CD14-positive monocyte (primary cell): ENCODE results near the gene MED12L. TPM values are rescaled to one million over a fixed set of nuclear protein-coding genes. Genes with fewer than 3 reads are reported as not detected.

ENCODE experiments used
- DNase-seq, 3 donors: peaks; one replicate each; pipeline ENCODE4 v3.0.0-alpha.2; 2011 to 2022
- H2AFZ ChIP-seq: 2 replicates; pipeline ENCODE4 v1.6.0; 2012; ENCODE audit warnings: mild to moderate bottlenecking, low read depth, low read length, inconsistent platforms; ENCODE audit not compliant: insufficient read depth, poor library complexity, severe bottlenecking
- H3K27ac ChIP-seq, 2 donors: 1 replicate in 1 of 2; 2 replicates in 1 of 2; pipeline ENCODE4 v1.5.1; 2012 to 2013; ENCODE audit warnings: low read length in 2 of 2, control low read depth in 1 of 2, inconsistent platforms in 1 of 2, low read depth in 1 of 2, mild to moderate bottlenecking in 1 of 2
- H3K27me3 ChIP-seq, 2 donors: one replicate each; pipeline versions ENCODE4 v1.6.0 to v1.6.1; 2011 to 2013; ENCODE audit warnings: low read length in 2 of 2; ENCODE audit not compliant: control insufficient read depth in 2 of 2, insufficient read depth in 2 of 2
- H3K36me3 ChIP-seq, 2 donors: replicated peaks in 1 of 2; 1 replicate in 1 of 2; 2 replicates in 1 of 2; pipeline versions ENCODE4 v1.5.1 to v1.6.1; 2012 to 2013; ENCODE audit warnings: low read length in 2 of 2, control low read depth in 1 of 2, inconsistent platforms in 1 of 2, mild to moderate bottlenecking in 1 of 2; ENCODE audit not compliant: insufficient read depth in 2 of 2, control insufficient read depth in 1 of 2
- H3K4me1 ChIP-seq, 2 donors: 1 replicate in 1 of 2; 2 replicates in 1 of 2; pipeline versions ENCODE4 v1.5.1 to v1.6.1; 2012 to 2013; ENCODE audit warnings: low read length in 2 of 2, control low read depth in 1 of 2, inconsistent platforms in 1 of 2, mild to moderate bottlenecking in 1 of 2, moderate library complexity in 1 of 2; ENCODE audit not compliant: insufficient read depth in 2 of 2, control insufficient read depth in 1 of 2
- H3K4me2 ChIP-seq: replicated peaks from 2 replicates; pipeline ENCODE3; 2012; ENCODE audit warnings: low read length, moderate library complexity, mild to moderate bottlenecking; ENCODE audit not compliant: poor library complexity, severe bottlenecking; ENCODE audit errors: extremely low read depth
- H3K4me3 ChIP-seq, 3 experiments: fragments of 200-600 bp in 1 of 3; sonication (generic) in 1 of 3; replicated peaks in 1 of 3; 1 replicate in 2 of 3; 2 replicates in 1 of 3; pipeline ENCODE4 v1.5.1; 2011 to 2013; ENCODE audit warnings: low read length in 3 of 3, mild to moderate bottlenecking in 3 of 3, control low read depth in 2 of 3, low read depth in 2 of 3, inconsistent platforms in 1 of 3, moderate library complexity in 1 of 3
- H3K79me2 ChIP-seq: 2 replicates; pipeline ENCODE4 v1.6.0; 2012; ENCODE audit warnings: mild to moderate bottlenecking, control low read depth, inconsistent platforms, low read length, moderate library complexity; ENCODE audit not compliant: insufficient read depth
- H3K9ac ChIP-seq: 2 replicates; pipeline ENCODE4 v1.6.0; 2017; ENCODE audit warnings: low read length, mild to moderate bottlenecking; ENCODE audit not compliant: insufficient read depth, poor library complexity, severe bottlenecking
- H3K9me3 ChIP-seq, 2 donors: replicated peaks in 1 of 2; 1 replicate in 1 of 2; 2 replicates in 1 of 2; pipeline versions ENCODE4 v1.5.1 to v1.6.1; 2012 to 2013; ENCODE audit warnings: low read length in 2 of 2, control low read depth in 1 of 2; ENCODE audit not compliant: control insufficient read depth in 1 of 2, insufficient read depth in 1 of 2
- H4K20me1 ChIP-seq: 2 replicates; pipeline ENCODE4 v1.6.0; 2012; ENCODE audit warnings: mild to moderate bottlenecking, low read length, control low read depth, moderate library complexity; ENCODE audit not compliant: insufficient read depth
- H3K27ac Mint-ChIP-seq, 7 donors: one replicate each; pipeline ENCODE4 v1.8.0; 2020; ENCODE audit warnings: mild to moderate bottlenecking in 7 of 7, mixed read lengths in 7 of 7, moderate library complexity in 6 of 7, inconsistent platforms in 2 of 7
- H3K27me3 Mint-ChIP-seq, 3 donors: one replicate each; pipeline ENCODE4 v1.8.0; 2021 to 2022; ENCODE audit warnings: low read depth in 3 of 3, mild to moderate bottlenecking in 3 of 3, mixed read lengths in 3 of 3, moderate library complexity in 3 of 3, inconsistent platforms in 1 of 3
- H3K36me3 Mint-ChIP-seq, 2 donors: one replicate each; pipeline ENCODE4 v1.8.0; 2020; ENCODE audit warnings: mixed read lengths in 2 of 2, inconsistent platforms in 1 of 2, mild to moderate bottlenecking in 1 of 2
- H3K4me1 Mint-ChIP-seq: one replicate; pipeline ENCODE4 v1.8.0; 2020; ENCODE audit warnings: mild to moderate bottlenecking, mixed read lengths
- H3K4me3 Mint-ChIP-seq, 2 donors: one replicate each; pipeline ENCODE4 v1.8.0; 2020; ENCODE audit warnings: mild to moderate bottlenecking in 2 of 2, mixed read lengths in 2 of 2, moderate library complexity in 1 of 2
- H3K9me3 Mint-ChIP-seq, 7 donors: one replicate each; pipeline ENCODE4 v1.8.0; 2020 to 2022; ENCODE audit warnings: mixed read lengths in 7 of 7, mild to moderate bottlenecking in 6 of 7, moderate library complexity in 6 of 7, inconsistent platforms in 2 of 7
- CTCF ChIP-seq: fragments of 200-600 bp; IDR thresholded peaks from one replicate; pipeline ENCODE4 v1.8.0; 2022; ENCODE audit warnings: antibody characterized with exemption, mild to moderate bottlenecking
- WGBS: methylation state at CpG from one replicate; pipeline ENCODE4 v1.1.5; 2013; ENCODE audit warnings: missing lambda C conversion rate; ENCODE audit not compliant: insufficient coverage; 5-methylcytosine and 5-hydroxymethylcytosine counted together
- intact Hi-C, 2 donors: fragments of 100-400 bp; cut with micrococcal nuclease; formaldehyde crosslinking; loops; one replicate each; pipeline versions ENCODE4 v1.15.0 to v1.15.1; 2023
- polyA plus RNA-seq, 3 donors: library from polyadenylated mRNA; depleted of rRNA in 1 of 3; unstranded in 2 of 3; stranded (reverse) in 1 of 3; fragments of 300-500 nt in 2 of 3; fragments of >200 nt in 1 of 3; fragmentation: Illumina TruSeq in 2 of 3; gene quantifications; 1 replicate in 2 of 3; 2 replicates in 1 of 3; pipeline ENCODE4 v1.2.3, GENCODE V29; 2012 to 2021

Gene MED12L
- polyA plus RNA-seq, 3 donors = 0.12 to 0.29 TPM; not detected in 1

GRCh38 chr3:151299006-151299405, 213.5 kb downstream of the MED12L start:
- Histone ChIP-seq H2AFZ (no peak overlapping the region), H3K4me3 (no peak overlapping the region), H3K9me3 (no peaks in the 10 kb centered on the region), H3K36me3 (no peaks in the 10 kb centered on the region), H3K4me1 (no peaks in the 10 kb centered on the region), H3K27ac (no peak overlapping the region), H3K79me2 (no peaks in the 10 kb centered on the region), H4K20me1 (no peaks in the 10 kb centered on the region), H3K9ac (no peak overlapping the region), H3K27me3 (no peaks in the 10 kb centered on the region), H3K4me2 (no peak overlapping the region)
- Mint-ChIP-seq H3K4me3 (no peak overlapping the region), H3K9me3 (no peaks in the 10 kb centered on the region), H3K27ac (no peak overlapping the region), H3K4me1 (peaks cover 13% of the 10 kb centered on the region), H3K27me3 (no peaks in the 10 kb centered on the region), H3K36me3 (no peaks in the 10 kb centered on the region)
- 100% methylated on average over 1 of the region's 2 CpGs for WGBS
- TF ChIP-seq CTCF = no peak
- no peak for DNase-seq
- intact Hi-C loops = loop anchor here in 1 of 2 donors (10.0 kb wide), 1 partner anchor 616 kb away; no protein-coding TSS in a partner anchor

- peaks cover 14% of the 10 kb centered on the region for H3K4me1 Mint-ChIP-seq
- no peak for DNase-seq
- Histone ChIP-seq H3K9ac (no peak overlapping the region), H2AFZ (no peak overlapping the region), H3K9me3 (no peaks in the 10 kb centered on the region), H3K4me1 (no peaks in the 10 kb centered on the region), H3K79me2 (no peaks in the 10 kb centered on the region), H3K27ac (no peak overlapping the region), H3K36me3 (no peaks in the 10 kb centered on the region), H3K27me3 (no peaks in the 10 kb centered on the region), H3K4me2 (no peak overlapping the region), H4K20me1 (no peaks in the 10 kb centered on the region), H3K4me3 (no peak overlapping the region)
- no peaks in the 10 kb centered on the region for H3K36me3 Mint-ChIP-seq
- no peaks in the 10 kb centered on the region for H3K27me3 Mint-ChIP-seq
- no peak for TF ChIP-seq CTCF
- H3K27ac Mint-ChIP-seq = no peak overlapping the region
- no peak overlapping the region for H3K4me3 Mint-ChIP-seq
- no CpG with 5 or more reads among the region's 1 CpG for WGBS
- intact Hi-C loops = no loop called here
- H3K9me3 Mint-ChIP-seq = no peaks in the 10 kb centered on the region
These were observed 215.1 kb downstream of the MED12L start for GRCh38 chr3:151300539-151300938.
